GM18861 (cell line): ENCODE results near the gene POLR2F.

ENCODE experiments used
- ATAC-seq: cut with Tn5 transposase; IDR thresholded peaks from one replicate; pipeline ENCODE4 v1.9.1; 2021; ENCODE audit not compliant: unreplicated experiment

Gene POLR2F

DNA sequence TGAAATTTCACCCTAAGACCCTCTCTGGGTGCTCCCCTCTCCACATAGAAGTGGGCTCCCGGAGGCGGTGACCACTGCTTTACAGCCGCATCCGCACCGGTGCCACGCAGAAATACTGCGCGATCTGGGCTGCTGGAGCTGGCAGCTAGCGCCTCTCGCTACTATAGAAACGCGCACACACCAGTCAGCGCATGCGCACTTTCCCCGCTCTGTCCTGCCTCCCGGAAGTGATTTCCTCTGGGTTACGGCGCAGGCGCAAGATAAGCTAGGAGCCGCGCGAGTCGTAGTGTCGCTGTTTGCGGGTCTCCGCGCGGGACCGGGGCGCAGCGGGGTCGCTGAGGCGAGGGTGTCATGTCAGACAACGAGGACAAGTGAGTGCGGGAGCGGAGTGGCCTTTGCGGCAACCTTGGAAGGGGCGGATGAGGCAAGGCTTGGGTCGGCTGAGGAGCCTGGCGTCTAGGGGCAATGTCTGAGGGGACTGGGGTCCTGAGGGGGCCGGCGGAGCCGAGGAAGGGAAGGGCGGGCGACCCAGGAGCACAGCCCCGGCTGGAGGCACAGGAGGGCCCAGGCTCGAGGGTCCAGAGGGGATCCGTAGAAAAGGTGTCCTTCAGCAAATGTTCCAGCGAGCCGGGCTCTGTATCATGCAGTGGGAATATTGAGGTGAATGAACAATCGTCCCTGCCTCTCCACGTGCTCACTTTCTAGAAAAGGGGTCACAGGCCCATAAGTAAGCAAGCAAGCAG lies at the start of gene POLR2F, which contains the start of gene C22orf23:
Gene POLR2F (plus strand): TSS at position 263 of the 743 bp plus-strand sequence. CDS start 89 bp downstream, at position 352.
Gene C22orf23 (minus strand): TSS at position 165 of the 743 bp plus-strand sequence. CDS start 452 bp downstream, outside the sequence.
- peak; percentile 81 for ATAC-seq

DNA sequence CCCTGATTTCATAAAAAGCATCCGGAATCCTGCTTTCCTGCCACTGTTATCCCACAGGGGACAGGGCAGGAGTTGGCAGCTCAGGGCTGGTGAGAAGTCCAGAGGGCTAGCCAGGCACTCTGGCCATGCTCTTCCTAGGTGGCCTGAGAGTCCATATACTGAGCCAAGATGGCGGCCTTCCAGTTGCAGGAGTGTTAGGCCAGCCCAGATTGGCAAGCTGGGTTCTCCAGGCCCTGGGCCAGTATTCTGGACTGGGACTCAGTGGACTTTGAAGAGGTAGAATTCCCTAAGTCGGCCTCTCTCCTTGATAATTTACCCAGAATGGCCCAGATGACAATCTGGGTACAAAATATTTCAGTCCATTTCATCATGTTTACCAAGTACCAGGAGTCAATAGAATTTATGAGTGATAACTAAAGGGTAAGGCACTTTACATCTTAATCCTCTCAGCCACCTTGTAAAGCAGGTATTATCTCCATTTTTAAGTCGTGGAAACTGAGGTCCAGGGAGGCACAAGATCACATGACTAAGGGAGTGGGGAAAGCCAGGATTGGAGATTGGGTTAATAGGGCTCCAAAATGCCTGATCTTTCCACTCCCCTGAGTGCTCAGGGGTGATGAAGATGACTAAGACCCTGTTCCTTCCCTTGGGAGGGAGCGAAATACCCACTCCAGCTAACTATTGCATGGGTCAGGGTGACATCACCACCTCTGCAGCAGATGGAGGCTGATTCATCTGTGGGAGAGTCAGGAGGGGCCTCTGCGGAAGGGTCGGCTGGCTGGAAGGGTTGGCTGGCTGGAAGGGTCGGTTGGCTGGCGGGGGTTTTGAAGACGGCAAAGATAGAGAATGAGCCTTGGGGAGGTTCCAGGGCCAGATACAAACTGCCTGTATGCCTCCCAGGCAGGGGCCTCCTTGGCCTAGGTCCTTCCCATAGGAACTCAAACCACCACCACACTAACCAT lies 48.6 kb upstream of the POLR2F start:
- ATAC-seq = no peak

DNA sequence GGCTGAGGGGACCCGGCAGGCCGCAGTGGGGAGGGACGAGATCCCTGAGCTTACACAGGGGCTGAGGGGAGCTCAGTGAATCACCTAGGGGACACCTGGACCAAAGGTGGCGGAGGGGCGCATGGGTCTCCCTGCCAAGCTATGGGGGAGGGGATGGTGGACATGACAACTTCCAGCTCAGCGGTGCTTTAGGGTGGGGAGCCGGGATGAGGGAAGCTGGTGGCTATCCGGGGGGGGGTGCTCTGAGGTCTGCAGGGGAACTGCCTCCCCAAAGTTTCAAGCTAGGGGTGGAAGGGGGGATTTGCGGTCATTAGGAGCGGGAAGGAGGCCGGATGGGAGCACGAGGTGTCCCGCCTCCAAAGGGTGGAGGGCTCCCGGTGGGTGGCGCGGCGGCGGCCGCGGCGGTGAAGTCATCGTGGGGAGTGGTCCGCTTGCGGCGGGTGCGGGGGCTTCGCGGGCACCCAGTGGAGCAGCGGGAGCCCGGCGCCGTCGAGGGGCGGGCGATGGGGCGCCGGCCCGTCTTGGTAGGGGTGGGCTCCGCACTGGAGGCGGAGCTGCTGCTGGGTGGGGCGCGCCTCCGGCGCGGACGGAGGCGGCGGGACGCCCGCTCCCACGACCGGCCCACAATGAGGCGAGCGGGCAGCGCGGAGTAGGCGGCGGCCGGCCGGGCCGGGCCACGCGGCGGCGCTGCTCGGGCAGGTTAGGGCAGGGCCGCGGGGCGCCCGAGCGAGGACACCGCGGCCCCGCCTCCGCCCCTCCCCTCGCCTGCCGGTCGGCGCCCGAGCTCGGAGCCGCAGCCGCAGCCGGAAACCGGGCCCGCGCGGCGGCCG lies 47.8 kb upstream of the POLR2F start, which contains the start of gene MICALL1:
Gene MICALL1 (plus strand): TSS at position 764 of the 830 bp plus-strand sequence. CDS start 126 bp downstream, outside the sequence.
- ATAC-seq = peak; percentile 74

DNA sequence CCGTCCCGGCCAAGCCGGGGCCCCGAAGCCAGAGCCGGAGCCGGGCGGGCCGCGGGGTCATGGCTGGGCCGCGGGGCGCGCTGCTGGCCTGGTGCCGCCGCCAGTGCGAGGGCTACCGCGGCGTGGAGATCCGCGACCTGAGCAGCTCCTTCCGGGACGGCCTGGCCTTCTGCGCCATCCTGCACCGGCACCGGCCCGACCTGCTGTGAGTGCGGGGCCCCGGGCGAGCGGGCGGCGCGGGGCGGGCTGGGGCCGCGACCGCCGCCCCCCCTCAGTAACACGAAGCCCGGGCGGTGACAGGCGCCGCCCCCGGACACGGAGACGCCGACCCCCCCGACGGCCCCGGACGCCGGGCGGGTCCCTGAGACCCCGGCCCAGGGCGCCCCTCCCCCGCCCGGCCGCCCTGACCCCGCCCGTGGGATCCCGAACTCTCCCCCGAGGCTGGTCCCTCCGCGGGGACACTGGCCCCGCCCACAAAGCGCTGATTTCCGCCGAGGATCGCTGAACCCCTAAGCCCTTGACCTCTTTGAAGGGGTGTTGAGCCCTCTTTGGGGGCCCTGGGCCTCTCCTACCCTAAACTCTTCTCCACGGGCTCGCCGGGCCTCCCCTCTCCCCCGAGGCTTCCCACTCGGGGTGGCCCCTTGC lies 47.0 kb upstream of the POLR2F start:
- ATAC-seq = peak; percentile 22

DNA sequence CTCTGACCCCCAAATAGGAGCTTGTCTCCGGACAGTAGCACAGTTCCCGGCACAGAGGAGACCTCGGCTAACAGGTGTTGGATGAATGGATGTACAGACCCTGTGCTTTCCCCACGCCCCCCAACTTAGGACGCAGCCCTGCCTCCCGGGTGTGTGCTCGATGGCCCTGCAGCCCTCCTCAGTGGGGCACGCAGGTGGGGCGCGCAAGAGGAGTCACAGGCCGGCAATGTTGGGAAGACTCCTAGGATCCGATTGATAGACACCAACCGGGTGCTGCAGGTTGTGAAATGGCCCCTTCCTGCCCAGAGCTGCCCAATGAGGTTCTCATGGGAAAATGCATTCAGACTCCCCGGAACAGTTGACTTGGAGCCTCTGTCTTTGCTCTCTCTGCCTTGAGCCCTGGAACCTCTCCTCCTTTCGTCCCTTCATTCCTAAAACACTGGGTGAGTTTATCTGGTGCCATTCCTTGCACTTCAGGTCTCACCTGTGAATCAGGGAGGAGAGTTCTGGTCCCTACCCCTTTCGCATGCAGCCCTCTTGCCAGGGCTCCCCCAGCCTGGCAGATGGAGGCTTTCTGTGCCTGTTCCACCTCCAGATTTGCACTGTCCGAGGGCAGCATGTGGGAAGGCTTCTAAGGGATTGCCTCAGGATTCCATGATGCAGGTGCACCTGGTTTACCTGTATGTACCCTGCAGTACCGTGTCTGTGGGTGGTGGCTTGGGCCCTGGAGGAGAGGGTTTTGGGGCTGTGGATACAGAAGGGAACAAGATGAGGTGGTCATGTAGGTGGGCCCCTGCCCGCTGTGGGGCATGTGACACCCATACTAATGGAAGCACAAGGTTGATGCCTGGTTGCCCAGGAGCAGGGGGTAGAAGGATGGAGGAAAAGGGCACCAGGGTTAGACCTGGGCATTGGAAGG lies 46.2 kb upstream of the POLR2F start:
- ATAC-seq = no peak

DNA sequence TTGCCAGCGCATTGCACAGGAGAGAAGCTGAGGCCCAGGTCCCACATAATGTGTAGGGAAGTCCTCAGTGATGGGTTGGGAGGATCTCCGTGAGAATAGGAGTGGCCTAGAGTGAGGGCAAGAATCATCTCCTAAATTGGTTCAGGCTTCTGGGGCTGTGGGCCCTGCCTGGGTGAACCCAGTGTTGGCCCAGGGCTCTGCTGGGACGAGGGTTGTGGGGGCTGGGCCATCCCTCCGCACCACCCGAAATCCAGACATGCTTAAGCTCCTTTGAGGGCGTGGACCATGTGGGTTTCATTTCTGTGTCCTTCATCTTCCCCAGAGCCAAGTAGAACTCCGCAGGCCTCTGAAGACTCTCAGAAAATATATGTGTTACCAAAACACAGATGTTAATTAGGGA lies 43.7 kb upstream of the POLR2F start:
- ATAC-seq = no peak

DNA sequence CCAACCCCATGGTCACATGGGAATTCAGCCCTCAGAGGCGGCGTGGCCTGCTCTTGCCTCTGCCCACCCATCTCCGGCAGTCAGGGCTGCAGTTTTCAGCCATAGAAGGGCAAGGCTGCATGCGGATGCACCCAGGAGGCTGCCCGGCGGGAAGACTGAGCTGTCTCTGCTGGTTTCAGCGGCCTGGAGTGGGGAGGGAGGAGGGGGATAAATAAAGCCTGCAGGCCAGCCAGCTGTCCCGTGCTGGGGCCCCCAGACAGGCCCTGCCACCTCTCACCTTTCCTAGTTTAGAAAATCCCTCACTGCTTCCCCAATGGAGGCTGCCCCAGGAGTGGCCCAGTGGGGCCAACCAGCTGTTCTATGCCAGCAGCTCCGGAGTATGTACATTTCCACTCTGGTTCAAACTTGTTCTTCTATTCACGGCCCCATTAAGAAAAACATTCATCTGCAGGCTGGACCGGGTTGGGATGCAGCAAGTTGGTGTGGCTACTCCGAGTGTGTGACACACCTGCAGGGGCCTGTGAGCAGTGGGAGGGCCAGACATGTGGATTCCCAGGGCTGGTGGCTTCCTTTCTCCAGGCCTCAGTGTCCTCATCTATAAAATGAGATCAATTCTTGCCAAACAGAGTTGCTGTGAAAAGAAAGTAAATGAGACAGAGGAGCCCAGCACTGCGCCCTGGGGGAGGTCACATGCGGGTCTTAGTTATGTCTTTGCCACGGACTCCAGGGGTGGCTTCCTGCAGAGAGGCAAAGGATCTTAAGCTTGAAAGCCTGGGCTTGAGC lies 42.4 kb upstream of the POLR2F start:
- ATAC-seq = no peak

DNA sequence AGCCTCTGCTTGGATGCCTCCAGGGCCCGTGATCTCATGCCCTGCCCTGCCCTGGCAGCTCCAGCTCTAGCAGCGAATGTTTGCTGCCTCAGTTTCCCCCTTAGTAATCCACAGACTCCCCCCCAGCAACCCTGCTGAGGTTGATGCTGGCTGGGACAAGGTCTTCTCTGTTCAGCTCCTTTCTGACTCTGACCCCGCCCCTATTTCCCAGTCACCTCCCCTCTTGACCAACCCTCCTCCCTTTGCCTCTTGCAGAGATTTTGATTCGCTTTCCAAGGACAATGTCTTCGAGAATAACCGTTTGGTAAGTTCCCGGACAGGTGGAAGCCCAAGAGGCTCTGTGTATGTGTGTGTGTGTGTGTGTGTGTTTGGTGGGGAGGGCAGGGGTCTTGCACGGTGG lies 41.8 kb upstream of the POLR2F start:
- no peak for ATAC-seq

DNA sequence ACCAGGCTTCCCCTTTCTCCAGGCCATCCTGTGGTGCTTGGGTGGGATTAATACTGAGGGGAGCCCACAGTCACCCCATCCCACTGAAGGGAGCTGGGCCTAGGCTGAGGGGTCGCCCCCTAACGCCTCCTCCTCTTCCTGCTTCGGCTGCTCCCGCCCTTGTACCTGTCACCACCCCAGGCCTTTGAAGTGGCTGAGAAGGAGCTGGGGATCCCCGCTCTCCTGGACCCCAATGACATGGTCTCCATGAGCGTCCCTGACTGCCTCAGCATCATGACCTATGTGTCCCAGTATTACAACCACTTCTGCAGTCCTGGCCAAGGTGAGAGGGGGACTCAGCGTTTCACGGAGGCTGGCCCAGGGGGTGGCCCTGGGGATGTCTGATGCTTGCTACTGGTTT lies 41.3 kb upstream of the POLR2F start:
- no peak for ATAC-seq

DNA sequence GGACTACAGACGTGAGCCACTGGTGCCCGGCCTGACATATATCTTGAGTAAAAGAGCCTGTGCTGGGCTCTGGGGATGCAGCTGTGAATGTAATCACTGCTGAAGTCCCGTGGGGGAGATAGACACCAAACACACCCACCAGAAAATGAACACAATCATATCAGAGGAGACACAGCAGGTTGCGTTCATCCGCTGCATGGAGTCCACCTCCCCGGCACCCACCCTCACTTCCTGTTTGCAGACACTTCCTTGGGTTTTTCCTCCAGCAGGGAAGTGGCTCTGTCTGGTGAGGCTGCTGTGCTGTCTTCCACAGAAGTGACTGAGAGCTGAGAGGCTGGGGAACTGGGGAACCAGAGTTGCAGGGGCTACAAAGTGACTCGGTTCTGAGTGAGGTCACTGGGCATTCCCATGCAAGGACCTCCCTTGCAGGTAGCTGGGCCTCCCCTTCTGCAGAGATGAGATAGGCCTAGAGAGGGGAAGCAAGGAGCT lies 40.2 kb upstream of the POLR2F start:
- ATAC-seq = no peak

DNA sequence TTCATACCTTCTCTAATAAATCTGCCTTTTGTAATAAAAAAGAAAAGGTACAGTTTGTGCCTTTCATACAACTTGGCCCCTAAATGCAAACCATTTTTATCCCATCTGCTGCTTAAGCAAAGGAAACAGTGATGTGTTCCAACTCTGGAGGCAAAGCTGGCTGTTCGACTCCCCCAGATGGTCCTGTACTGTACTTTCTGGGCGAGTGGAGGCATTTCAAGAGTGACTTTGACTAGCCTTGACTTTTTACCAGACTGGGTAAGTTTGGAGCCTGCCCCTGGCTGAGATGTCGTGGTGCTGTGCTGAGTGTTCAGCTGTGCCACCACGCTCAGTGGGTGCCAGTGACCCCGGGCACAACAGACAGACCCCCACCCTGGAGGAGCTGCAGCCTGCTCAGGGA lies 37.2 kb upstream of the POLR2F start:
- ATAC-seq = no peak

DNA sequence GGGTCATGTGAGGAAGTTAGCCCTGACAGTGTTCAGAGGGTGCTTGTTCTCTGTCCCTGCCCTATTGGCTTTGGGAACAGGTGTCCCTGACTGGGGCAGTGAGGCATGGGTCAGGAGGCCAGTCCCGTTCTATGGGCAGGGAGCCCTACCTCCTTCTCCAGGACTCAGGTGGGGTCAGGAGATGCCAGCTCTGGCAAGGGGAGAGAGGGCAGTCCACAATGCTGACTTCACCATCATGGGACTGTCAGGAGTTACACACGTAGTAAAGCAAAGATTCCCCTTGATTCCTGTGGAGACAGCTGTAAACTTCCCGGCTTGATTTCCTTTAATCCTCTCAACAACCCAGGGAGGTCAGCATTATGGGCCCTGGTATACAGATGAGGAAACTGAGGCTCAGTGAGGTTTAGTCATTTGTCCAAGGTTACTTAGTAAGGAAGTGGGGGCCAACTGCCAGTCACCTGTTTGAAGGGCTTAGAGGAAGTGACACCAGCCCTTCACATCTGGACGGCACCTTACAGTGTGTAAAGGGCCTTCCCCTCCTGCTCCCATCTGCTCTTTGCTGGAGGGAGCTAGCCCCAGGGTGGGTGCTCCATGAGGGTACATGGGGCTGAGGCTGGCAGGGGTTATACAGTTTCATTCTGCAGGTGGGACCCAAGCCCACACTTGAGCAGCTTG lies 35.5 kb upstream of the POLR2F start:
- no peak for ATAC-seq

DNA sequence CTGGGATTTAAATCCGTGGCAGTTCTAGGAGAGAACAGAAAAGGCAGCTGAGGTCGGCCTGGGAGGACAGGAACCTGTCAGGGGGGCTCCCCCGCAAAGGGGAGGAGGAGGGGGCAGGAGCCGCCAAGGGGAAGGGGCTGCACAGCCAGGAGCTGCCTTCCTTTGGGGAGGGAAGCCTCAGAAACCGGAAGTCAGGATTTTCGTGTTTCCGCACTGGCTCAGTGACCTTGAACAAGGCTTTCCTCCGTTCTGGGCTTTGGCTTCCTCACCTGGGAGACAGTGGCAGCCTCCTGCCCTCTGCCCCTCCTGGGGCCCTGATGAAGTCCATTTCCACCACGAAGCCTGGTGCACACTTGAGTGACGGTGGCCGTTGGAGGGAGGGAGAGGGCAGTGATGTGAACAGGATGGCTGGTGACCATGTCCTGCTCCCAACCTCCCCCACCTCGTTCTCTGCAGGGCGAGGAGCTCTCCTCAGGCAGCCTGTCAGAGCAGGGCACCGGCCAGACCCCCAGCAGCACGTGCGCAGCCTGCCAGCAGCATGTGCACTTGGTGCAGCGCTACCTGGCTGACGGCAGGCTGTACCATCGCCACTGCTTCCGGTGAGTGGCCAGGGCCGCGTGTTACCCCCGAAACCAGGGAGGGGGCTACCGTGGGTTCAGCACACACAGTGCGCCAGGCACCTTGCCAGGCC lies 34.8 kb upstream of the POLR2F start:
- no peak for ATAC-seq

DNA sequence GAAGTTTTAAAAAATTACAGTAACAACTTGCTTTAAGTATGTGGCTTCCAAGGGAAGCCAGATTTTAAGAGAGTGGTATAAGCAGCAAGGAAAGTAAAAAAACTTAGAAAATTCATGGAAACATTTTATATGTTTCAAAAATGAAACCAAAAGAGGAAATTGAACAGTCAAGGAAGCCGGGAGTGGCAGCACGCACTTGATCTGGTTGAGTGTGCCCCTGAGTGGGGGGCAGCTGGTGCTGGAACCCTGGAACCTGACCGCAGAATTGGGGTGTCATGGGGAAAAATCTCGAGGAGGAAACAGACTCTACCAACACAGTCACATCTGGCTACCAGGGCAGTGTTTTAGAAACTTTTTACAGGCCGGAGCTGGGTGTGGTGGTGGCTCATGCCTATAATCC lies 33.4 kb upstream of the POLR2F start:
- ATAC-seq = no peak

DNA sequence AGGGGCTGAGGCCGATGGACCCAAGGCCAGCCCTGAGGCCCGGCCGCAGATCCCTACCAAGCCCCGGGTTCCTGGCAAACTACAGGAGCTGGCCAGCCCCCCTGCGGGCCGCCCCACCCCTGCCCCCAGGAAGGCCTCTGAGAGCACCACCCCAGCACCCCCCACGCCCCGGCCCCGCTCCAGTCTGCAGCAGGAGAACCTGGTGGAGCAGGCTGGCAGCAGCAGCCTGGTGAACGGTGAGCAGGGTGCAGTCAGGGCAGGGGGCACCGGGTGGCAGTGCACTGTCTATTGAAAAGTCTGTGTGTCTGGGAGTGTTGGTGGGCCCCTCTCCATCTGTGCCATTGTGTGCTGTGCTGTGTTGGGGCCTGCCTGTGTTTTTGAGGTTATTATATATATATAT lies 31.3 kb upstream of the POLR2F start:
- ATAC-seq = no peak

DNA sequence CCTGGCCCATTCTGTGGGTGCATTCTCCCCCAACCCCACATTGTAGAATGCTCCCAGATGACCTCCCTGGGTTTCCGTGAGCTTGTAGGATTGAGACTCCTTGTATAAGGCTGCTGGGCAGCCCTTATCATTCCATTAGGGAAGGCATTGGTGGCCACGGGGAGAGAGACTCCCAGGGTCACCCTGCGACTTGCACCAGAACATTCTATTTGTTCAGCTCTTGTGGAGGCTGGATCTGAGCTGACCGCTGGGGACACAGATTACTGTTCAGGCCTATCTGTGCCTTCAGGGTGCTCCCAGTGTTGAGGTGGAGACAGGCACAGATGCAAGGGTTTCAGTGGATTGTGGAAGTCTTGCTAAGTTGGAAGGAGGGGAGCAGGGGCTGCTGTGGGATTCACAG lies 29.6 kb upstream of the POLR2F start:
- no peak for ATAC-seq

DNA sequence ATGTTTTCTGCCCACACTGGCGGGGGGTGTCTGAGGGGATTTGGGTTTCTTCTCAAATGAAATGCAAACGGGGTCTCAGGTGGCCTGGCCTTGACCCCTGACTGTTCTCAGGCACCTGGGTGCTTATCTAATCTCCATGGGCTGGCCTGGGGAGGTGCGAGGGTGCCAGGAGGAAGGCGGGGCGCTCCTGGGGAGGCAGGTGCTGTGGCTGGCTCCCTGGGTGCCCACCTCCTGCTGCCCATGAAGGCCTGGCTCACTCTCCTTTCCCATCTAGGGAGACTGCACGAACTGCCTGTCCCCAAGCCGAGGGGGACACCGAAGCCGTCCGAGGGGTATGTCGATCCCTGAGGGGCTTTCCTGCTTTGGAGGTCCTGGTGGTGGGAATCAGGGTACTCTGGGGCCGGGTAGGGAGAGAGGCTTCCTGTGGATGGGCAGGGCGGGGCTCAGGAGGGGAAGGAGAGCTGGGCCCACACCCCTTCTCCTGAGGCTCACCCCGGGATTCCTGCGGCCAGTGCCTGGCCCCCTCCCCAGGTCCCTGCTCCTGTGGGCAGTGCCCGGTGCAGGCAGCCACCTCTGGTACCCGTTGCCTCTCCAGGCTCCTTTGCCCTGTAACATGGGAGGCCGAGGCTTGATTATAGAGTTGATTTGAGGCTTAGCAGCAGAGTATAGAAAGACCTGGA lies 29.0 kb upstream of the POLR2F start:
- no peak for ATAC-seq
